NCI-H2227 treated with DMSO at 0.1 percent for 48 hours (cell line): Measurements from ENCODE around the gene CXCL14.
"Not testable (repeated sequence)": the region's sequence is repeated elsewhere in the genome, so short reads cannot be mapped to it uniquely, and the experiment has no call there.

Source experiments
- DNase-seq: peaks from one replicate; lab custom pipeline; 2025; lab: John Stamatoyannopoulos, UW

Gene CXCL14

GRCh38 chr5:135543485-135544304 is 35.1 kb downstream of the CXCL14 start:
- DNase-seq = no peak

DNA sequence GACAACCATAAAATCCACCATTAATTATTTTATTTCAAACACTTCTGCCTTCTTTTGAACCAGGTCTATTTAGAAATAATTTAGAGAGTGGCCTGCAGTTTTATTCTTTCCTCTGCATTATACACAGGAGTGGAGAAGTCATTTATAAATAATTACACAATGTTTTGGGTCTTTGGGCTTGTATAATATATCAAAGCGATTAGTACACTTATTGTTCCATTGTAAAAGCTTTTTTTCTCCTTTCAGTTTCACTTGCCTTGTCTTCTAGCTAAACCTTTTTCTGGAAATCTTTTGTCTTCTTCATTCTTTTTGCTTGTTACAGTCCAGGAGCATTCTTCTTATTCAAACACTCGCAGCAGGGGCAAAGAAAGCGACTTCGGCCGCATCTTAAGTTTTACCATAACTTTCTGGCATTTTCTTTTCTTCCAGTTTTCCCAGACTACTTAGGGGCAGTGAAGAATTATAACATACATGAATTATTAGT is 35.7 kb downstream of the CXCL14 start:
- no peak for DNase-seq

DNA sequence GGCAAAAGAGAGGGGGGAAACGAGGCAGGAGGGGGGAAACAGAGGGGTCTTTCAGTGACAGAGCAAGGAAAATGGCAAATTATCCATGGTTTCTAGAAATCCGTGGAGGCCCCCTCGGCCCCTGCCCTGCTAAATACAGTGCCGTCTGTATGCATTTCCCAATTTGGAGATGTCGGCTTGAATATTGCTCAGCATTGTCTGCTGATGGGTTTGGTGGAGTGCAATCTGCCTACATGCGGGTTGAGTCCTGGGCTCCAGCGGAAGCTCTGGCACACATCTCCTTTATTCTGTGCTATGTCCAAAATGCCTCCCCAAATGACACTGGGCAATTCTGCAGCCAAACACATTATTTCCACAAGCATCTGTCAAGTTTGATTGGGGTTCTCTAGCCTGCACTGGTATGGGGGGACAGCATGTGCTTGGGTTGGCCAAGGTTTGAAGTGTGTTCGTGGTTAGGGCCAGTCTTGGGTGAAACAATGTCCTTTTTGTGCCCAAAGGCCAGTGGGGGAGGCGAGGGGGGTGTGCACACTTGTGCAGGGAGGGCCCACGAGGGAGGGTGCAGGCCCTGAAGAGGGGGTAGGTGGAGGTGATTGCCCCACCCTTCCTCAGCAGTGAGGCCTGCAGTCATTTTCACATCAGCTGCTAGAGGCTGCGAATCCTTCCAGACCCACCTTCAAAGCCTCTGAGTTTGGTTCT is 36.8 kb downstream of the CXCL14 start:
- DNase-seq = no peak

GRCh38 chr5:135539430-135540005 is 39.3 kb downstream of the CXCL14 start:
- DNase-seq = no peak

- no peak for DNase-seq
These were observed 40.5 kb downstream of the CXCL14 start for GRCh38 chr5:135538261-135538660.

DNA sequence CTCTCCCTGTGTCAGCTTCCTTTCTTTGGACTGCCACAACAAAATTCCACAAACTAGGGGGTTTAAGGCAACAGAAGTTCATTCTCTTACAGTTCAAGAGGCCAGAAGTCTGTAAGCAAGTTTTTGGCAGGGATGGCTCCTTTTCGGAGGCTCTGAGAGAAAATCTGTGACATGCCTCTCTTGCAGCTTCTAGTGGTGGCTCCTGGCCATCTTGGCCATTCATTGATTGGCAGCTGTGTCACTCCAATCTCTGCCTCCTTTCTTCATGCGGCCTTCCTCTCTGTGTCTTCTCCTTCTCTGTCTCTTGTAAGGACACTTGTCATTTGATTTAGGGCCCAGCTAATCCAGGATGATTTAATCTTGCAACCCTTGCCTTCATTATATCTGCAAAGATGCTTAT is 41.0 kb downstream of the CXCL14 start:
- no peak for DNase-seq

DNA sequence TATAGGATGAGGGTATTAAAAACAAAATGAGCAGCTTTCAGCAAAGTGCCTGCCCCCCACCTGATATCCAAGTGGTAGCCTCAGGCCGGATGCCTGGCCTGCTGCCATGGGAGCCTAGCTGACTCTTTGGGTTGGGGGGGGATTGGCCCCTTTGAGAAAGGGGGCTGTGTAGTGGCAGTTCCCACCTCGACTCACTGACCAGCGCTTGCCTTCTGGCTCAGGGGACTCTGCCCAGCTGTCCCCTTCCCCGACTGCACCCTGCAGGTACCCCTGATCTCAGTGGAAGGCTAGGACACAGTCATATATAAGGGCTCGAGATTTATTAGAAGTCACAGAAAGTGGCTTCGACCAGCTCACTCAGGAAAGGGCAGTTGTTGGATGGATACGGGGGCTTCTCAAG is 41.5 kb downstream of the CXCL14 start:
- no peak for DNase-seq

DNA sequence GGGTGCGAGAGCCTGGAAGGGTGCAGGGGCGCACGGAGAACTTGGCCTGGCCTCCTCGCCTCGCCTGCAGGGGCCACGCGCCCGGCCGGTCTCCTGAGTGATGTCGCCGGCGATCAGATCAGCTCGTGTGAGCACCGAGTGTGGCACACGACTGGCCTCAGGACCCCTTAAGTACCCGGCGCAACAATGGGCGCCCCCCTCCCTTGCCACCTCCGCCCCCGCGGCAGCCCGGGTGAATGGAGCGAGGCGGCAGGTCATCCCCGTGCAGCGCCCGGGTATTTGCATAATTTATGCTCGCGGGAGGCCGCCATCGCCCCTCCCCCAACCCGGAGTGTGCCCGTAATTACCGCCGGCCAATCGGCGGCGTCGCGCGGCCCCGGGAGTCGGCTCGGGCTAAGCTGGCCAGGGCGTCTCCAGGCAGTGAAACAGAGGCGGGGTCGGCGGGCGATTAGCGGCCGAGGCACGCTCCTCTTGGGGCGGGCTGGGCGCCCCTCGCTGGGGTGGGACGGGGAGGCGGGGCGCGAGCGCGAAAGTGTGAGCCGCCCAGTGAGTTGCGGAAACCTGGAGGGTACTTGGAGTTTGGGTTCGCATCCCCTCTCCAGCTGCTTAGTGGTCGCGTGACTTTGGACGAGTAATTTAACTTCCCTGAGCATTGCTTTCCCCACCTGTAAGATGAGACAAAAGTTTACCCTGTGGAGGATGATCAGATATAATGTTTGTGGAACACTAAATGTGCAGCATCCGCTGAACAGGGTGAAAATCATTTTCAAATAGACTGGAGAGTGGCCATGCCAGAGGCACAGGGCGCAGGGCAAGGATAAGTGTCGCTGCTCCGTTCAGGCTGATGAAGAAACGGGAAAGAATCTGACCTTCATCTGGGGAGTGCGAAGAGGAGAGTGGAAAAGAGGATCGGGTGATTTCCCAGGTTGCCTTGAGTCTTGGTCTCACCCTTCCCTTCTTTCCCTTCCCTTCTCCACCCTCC is 42.7 kb downstream of the CXCL14 start, which contains the start of gene NEUROG1:
Gene NEUROG1 (minus strand): TSS at position 145 of the 982 bp plus-strand sequence. CDS start 274 bp downstream, outside the sequence.
- peak; percentile 16 for DNase-seq

GRCh38 chr5:135535420-135535819 is 43.4 kb downstream of the CXCL14 start:
- no peak for DNase-seq

DNA sequence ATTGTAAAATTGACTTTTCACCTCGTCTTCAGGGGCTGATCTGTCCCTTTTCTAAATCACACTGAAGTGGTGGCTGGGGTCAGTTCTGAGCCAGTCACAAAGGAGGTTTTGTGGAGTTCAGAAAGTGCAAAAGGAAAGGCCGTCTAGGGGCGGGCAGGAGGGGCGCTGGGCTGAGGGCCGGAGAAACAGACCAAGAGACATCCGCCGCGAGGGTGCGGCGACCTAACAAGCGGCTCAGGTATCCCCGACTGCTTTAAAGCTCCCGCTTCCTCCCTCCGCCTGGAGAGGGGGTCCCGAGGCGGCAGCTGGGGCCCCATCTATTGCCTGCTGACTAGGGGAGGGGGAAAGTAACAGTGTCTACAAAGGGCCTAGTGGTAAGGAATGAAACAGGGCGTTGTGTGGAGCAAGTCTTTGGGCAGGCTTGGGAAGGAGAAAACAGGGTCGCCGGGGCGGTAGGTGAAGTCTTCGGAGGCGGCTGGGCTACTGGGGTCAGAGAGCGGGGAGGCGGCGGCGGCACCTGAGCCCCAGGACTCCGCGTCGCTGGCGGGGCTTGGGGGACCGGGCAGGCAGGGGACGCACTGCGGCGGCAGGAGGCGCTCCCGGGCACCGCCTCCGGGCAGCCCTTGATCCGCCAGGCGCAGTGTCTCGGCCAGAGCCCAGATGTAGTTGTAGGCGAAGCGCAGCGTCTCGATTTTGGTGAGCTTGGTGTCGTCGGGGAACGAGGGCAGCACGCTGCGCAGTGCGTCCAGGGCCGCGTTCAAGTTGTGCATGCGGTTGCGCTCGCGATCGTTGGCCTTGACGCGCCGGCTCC is 44.0 kb downstream of the CXCL14 start:
- no peak for DNase-seq

DNA sequence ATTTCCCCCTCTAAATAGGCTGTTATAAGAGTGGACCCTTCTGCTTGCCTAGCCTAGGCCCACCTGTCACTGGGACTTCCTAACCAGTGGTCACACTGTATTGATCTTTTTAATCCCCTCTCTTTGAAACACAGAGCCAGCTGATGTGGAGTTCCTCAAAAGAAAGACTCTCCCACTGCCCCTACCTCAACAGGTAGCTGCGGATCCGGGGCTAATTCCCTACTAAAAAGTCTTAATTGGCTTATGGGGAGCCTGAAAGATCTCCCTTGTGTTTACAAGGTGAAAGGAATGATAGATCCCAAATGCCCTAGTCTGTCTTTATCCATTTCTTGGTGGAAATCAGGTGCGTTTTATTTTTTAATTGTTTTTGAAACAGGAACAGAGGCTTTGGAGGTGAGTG is 45.0 kb downstream of the CXCL14 start:
- no peak for DNase-seq

DNA sequence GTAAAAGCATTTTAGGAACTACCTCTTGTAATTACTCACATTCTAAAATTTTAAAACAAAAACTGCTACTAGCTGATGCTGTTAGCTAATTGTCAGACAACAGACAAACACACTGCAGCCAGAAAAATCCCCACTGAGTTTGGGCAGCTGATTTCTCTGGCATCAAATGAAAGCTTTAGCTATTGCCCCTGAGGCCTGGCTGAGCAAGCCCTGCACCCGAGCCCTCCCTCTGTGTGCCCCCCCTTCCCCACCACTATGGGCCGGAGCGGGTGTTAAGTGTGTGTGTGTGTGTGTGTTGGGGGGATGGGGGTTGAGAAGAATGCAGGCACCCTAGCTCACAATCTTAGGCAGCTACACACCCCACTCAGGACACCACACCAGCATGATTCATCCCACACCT is 45.5 kb downstream of the CXCL14 start:
- no peak for DNase-seq

DNA sequence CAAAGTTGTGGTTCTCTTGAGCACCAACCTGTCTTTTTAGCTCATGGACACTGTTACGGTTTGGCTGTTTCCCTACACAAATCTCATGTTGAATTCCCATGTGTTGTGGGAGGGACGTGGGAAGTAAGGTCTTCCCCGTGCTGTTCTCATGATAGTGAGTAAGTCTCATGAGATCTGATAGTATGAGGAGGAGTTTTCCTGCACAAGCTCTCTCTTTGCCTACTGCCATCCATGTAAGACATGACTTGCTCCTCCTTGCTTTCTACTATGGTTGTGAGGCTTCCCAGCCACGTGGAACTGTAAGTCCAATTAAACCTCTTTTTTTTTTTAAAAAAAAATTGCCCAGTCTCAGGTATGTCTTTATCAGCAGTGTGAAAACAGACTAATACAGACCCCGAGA is 49.2 kb downstream of the CXCL14 start:
- DNase-seq = not testable (repeated sequence)

- DNase-seq = no peak
These were observed 51.9 kb downstream of the CXCL14 start for GRCh38 chr5:135526924-135527323.

- DNase-seq = no peak
These were observed 56.8 kb downstream of the CXCL14 start for GRCh38 chr5:135521964-135522363.
